ENCODE measurements around the gene RFX3.

RFX3 gene

DNA sequence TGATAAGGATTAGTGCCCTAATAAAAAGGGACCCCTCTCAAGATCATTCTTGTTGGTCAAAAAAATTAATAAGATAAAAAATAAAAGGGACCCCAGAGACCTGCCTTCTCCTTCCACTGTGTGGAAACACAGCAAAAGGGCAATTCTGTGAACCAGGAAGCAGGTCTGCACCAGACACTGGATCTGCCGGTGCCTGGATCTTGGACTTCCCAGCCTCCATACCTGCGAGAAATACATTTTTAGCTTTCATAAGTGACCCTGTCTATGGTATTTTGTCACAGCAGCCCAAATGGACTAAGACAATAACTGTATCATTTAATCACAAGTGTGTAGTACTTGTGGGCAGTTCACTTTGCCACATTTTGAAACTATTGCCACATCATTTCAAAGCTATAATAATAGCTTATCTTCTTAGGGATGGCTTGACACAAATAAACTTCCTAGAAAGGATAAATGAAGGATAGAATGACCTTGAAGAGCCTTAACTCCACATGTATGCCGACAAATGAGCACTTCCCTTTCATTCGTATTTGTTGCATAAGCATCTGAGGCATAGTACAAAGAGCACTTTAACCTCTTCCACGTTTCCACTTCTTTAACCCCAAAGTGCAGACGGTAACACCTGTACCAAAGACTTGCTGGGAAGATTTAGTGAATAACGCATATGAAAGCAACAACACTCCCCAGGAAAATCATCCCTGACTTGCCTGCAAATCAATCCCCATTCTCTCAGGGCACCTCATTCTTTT lies 336.5 kb downstream of the RFX3 start:
- Mint-ChIP-seq H3K4me3 (no peak overlapping the region), H3K27me3 (peaks cover 4% of the 10 kb centered on the region), H3K27ac (no peak overlapping the region), H3K4me1 (ENCODE audit: low read depth) (no peaks in the 10 kb centered on the region), H3K9me3 (no peaks in the 10 kb centered on the region), H3K36me3 (ENCODE audit: low read depth) (no peaks in the 10 kb centered on the region)
- intact Hi-C loops (cut with micrococcal nuclease): no loop called here

DNA sequence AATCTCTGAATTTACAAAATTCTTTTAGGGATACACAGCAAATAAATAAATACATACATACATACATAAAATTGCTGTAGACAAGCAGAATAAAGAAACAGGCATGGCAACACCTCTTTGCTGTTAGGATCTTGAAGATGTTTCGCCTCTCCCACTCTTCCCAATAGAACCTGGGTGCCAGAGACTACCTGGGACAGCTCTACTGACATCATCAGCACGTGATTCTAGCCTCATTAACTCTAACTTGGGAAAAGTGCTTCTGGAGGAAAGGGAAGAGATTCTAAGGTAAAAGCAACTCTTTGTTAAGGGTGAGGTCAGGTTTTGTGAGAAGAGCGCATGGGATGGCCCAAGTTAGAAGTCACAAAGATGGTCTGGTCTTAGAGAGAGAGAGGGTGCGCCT lies 339.1 kb downstream of the RFX3 start:
- H3K9me3 Mint-ChIP-seq: no peaks in the 10 kb centered on the region
- intact Hi-C loops (cut with micrococcal nuclease): no loop called here
- H3K27me3 Mint-ChIP-seq: peaks cover 18% of the 10 kb centered on the region
- H3K27ac Mint-ChIP-seq: no peak overlapping the region
- no peak overlapping the region for H3K4me3 Mint-ChIP-seq
- no peaks in the 10 kb centered on the region for H3K36me3 Mint-ChIP-seq (ENCODE audit: low read depth)
- peaks cover under 1% of the 10 kb centered on the region for H3K4me1 Mint-ChIP-seq (ENCODE audit: low read depth)

DNA sequence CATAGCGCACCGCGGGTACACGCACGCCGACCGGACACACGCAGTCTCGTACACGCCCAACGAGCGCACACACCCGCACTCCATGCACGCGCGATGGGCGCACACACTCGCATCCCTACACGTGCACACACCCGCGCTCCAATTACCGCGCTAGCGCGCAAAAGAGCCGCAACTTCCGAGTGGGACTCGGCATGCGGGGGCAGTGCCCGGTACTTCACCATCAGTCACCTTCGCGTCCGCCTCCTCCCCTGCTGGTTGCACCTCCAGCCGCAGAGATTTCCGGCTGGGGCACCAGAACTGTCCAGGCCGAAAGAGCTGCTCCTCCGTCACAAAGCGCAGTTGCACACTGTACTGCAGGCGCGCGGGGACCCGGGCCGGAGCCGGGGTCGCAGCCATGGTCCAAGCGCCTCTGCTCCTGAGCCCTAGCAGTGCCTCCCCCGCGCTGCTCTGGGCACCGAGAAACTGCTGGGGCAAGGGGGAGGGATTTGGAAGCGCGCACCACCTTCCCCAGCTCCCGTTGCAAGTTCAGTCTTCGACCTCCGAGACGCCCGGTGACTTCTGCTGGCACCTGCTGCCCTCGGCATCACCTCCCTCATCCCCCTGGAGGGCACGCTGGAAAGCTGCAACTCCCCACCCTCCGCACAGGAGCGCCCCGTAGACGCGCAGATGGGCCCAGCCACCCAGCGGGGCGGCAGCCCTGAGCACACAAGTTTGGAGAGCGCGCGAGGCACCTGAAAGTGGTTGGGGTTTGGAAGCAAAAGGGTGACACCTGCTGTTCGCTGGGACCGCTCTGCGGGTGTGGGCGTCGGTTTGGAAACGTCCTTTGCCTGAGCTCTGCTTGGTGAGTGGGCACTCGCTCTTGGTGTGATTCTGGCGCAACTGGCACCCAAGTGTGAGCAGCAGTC lies 344.5 kb downstream of the RFX3 start:
- Mint-ChIP-seq H3K4me3 (no peak overlapping the region), H3K36me3 (ENCODE audit: low read depth) (no peaks in the 10 kb centered on the region), H3K4me1 (ENCODE audit: low read depth) (peaks cover 9% of the 10 kb centered on the region), H3K27me3 (peaks cover 32% of the 10 kb centered on the region), H3K27ac (no peak overlapping the region), H3K9me3 (no peaks in the 10 kb centered on the region)
- intact Hi-C loops (cut with micrococcal nuclease): no loop called here

DNA sequence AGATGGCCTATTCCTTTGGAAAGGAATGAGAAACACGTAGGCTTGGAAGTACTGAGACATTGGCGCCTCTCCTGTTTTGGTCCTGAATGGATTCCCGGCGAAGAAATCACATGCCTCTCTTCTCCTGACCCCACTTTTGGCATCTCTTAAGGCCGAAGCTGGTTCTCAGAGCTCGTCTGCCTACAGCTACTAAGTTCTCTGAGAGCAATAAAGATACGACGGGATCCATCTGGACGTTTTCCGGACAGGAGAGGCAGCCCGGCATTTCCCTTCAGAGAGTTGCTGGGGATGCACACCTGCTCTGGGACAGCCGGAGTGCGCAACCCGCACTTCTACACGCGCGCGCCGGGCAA lies 345.1 kb downstream of the RFX3 start:
- Mint-ChIP-seq H3K4me1 (ENCODE audit: low read depth) (peaks cover 9% of the 10 kb centered on the region), H3K9me3 (no peaks in the 10 kb centered on the region), H3K27ac (no peak overlapping the region), H3K27me3 (peaks cover 30% of the 10 kb centered on the region), H3K4me3 (no peak overlapping the region), H3K36me3 (ENCODE audit: low read depth) (no peaks in the 10 kb centered on the region)
- intact Hi-C loops (cut with micrococcal nuclease): no loop called here

DNA sequence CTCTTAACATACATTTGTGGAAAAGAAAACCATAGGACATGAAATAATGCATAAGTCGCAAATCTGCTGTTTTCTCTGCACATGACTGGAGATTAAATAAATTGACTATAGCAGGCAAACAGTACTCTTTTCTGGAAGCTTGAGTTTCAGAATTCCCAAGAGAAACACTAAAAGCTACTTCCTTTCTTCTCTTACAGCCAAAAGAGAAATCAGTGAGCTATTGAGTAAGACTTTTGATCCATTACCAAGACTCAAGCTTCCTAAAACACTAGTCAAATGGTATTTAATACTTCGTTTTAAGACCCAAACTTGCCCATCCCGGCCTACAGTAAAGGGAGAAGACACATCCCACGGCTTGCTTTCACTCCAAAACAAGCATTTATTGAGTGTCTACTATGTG lies 346.1 kb downstream of the RFX3 start:
- Mint-ChIP-seq H3K27ac (no peak overlapping the region), H3K36me3 (ENCODE audit: low read depth) (no peaks in the 10 kb centered on the region), H3K27me3 (peaks cover 29% of the 10 kb centered on the region), H3K4me1 (ENCODE audit: low read depth) (peaks cover 9% of the 10 kb centered on the region), H3K4me3 (no peak overlapping the region), H3K9me3 (no peaks in the 10 kb centered on the region)
- intact Hi-C loops (cut with micrococcal nuclease): no loop called here

DNA sequence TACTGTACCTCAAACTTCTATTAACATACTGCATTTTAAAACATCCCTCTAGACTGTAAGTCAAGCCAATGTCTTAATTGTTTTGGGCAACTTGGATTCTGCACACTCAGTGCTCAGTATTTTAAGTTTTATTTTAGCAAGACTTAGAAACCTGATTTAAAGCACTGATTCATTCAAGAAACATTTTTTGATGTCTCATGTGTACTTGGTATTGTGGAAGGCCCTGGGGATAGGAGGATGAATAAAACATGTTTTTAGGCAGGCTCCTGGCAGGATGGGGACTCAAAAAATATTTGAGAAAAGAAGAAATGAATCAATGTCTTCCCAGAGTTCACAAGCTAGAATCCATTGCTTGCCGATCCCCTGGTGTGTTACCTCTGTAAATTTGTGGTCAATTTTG lies 347.9 kb downstream of the RFX3 start:
- Mint-ChIP-seq H3K9me3 (no peaks in the 10 kb centered on the region), H3K4me3 (no peak overlapping the region), H3K36me3 (ENCODE audit: low read depth) (no peaks in the 10 kb centered on the region), H3K4me1 (ENCODE audit: low read depth) (peaks cover 9% of the 10 kb centered on the region), H3K27me3 (peaks cover 24% of the 10 kb centered on the region), H3K27ac (no peak overlapping the region)
- intact Hi-C loops (cut with micrococcal nuclease): no loop called here

DNA sequence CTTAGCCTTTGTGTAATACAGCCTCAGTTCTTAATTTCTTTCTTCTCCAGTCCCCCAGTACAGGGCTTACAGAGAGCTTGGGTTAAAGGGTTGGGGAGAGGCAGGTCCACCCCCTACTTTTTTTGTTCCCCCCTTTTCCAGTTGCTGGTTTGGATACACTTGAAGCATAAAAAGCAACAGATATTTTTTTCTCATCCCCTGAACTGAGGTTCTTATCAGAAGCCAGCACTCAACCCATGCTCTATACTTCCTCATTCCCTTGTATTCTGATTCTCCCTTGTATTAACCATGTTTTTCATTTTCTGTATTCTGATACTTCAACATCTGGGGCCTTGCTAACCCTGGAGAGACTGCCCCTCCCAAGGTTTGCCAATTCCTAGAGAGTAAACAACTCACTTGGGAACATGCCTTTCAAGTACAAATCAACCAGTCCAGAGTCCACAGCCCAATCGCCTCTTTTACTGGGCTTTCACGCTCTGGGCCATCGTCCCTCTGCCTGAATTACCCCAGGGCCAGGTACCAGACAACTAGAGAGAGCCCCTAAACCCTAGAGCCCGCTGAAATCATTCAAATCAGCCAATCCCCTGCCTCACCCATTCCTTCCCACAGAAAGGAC lies 348.5 kb downstream of the RFX3 start:
- H3K4me1 Mint-ChIP-seq (ENCODE audit: low read depth): peaks cover 9% of the 10 kb centered on the region
- intact Hi-C loops (cut with micrococcal nuclease): no loop called here
- no peak overlapping the region for H3K27ac Mint-ChIP-seq
- H3K9me3 Mint-ChIP-seq: no peaks in the 10 kb centered on the region
- H3K4me3 Mint-ChIP-seq: no peak overlapping the region
- no peaks in the 10 kb centered on the region for H3K36me3 Mint-ChIP-seq (ENCODE audit: low read depth)
- H3K27me3 Mint-ChIP-seq: peaks cover 20% of the 10 kb centered on the region

DNA sequence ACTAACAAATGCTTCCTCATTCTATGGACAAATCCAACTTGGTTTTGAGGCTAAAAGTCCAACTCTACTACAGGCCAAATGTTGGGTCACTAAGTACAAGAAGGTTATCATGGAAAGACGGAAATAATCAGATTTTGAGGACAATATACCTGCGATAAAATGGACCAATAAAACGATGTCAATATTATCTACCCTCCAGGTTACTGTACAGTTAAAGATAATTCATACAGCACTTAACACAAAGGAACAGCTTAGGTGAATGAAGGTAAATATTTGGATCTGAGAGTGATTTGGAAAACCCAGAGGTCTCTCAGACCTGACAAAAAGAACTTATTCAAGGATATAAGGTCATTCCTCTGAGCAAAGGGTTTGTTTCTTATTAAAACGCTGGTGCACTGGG lies 352.4 kb downstream of the RFX3 start:
- no peaks in the 10 kb centered on the region for H3K36me3 Mint-ChIP-seq (ENCODE audit: low read depth)
- no peaks in the 10 kb centered on the region for H3K4me1 Mint-ChIP-seq (ENCODE audit: low read depth)
- H3K9me3 Mint-ChIP-seq: no peaks in the 10 kb centered on the region
- intact Hi-C loops (cut with micrococcal nuclease): no loop called here
- H3K4me3 Mint-ChIP-seq: no peak overlapping the region
- no peaks in the 10 kb centered on the region for H3K27me3 Mint-ChIP-seq
- H3K27ac Mint-ChIP-seq: no peak overlapping the region

DNA sequence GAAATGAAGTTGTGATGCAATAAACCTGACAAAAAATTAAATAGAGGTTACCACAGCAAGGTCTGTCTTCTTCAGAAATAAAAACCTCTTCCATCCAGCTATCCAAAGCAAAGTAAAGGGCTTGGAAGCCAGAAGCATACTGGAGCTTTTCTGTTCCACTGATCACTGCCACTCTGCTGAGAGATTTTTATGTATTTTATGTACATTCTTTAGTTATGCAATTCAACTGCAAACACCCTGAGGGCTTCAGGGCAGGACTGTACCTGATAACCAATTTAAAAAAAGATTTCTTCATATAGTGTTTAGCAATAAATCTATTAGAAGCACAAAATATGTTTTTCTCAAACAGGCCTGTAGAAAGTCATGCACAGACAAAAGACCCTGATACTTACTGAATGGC lies 355.0 kb downstream of the RFX3 start:
- H3K9me3 Mint-ChIP-seq: no peaks in the 10 kb centered on the region
- H3K27me3 Mint-ChIP-seq: peaks cover 3% of the 10 kb centered on the region
- H3K4me1 Mint-ChIP-seq (ENCODE audit: low read depth): no peaks in the 10 kb centered on the region
- no peak overlapping the region for H3K4me3 Mint-ChIP-seq
- H3K27ac Mint-ChIP-seq: no peak overlapping the region
- intact Hi-C loops (cut with micrococcal nuclease): no loop called here
- H3K36me3 Mint-ChIP-seq (ENCODE audit: low read depth): no peaks in the 10 kb centered on the region

All from dendritic cell treated with granulocyte-macrophage colony-stimulating factor and Interleukin-4, amounts not matched to agents 40 ng/mL and 50 ng/mL, for 4 days (primary cell).